Stimulated activated CD8-positive, alpha-beta memory T cell treated with anti-CD3 and anti-CD28 coated beads, Interleukin-4, amount 100 ng/mL, for 1 hour (primary cell): Measurements from ENCODE around the gene CC2D2B.
A peak's percentile ranks its signal among the peaks of the same experiment; 100 is the strongest.
"Not testable (repeated sequence)": the region's sequence is repeated elsewhere in the genome, so short reads cannot be mapped to it uniquely, and the experiment has no call there.

Experiments
- DNase-seq, 2 donors: peaks; one replicate each; pipeline ENCODE4 v3.0.0-alpha.2; 2020; ENCODE audit warnings: low read depth in 2 of 2, low spot score in 1 of 2

CC2D2B gene, protein sequence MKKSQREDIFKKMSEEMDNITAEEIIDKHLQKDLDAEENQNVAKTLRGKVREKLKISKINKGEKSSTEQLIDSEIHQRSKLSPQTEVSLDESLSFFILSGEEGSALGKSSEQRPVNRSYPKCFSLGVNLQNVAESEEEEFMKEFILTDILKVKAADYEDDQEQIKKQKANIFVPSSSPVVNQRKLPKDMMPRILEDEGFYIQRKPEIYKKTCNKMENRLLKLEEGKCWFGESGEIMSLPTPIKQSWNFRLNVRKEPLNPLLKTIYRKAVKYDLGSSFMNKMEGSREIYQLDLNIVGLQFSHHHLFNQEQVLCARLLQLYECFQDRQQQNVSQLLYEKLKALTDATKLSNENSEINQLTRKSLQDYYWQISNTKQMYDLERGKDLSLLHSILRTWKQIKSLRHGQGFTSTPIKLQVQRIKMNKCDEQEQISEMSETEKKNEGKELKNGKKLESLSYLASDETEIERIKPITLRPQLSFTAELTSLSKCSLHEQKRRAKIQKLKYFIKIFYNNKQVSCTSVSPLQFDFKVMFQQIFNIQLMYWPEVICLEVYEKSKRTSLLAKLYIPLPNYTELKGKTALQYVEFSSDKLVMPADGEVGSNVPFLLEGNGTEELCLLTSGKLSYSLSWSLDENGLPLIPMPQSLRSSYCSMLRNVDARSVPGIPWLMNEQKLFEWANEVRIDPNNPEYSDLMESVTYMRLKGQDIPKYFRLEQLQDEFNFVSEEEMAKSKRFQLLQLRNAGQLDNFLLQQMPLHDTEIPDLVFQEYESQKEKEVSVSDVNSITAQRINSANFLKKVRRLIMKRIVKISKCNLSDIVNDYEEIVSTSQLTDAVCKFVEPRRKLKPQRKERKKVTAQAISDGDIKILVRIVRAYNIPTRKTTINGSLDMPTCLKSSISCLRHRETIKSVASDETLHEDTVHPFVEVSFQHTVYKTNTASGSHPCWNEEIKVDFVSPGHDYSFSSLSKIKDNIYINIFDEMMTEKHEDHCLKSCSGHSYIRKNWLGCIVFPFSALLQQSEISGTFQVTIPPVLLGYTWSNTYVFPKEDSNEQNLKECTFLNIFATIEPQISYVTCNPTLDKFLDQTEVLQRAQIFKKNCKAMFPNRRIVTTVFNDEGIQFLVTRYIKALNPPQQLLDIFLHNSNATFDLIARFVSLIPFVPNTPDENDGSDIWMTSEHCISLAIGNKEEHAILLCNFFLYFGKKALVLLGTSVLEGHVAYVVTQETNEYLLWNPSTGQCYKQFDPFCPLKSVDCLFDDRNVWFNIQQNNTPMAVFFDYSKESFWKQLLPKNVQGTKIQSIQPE (N-terminal part only)

DNA sequence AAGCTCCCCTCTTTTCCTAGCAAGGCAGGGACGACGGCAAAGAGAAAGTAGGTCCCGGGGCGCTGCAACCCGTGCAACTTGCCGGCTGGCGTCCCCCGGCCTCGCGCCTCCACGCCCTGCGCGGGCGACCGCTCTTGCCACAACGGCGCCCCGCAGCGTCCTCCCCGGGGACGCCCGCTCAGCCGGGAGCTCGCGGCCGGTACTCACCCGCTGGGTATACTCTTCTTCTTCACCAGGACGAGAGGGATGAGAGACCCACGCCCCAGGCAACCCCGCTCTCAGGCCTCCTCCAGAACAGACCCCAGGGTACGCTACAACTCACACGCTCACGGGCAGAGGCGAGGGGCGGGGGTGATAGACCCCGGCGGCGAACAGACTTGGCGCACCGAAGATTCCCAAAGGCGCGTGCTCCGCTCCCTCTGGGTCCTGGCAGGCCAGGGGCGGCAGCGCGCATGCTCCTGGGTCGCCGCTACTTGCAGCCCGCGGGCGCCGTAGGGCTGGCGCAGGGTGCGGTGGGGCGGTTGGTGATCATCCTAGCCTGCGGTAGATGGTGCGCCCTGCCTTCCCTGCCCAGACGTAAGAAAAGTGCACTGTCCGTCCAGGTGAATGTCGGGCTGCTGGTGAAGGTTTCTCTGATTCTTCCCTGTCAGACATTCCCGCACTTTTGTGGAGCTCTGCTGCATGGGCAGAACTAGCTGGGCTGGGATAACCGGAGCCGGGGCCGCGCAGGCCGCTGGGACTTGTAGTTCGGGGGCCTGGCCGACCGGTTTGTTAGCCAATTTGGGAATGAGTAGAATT, at the start of gene CC2D2B:
Gene CC2D2B, plus strand, starts transcription at position 520 of the 798 bp plus-strand sequence. CDS start 3,349 bp downstream, outside the sequence.
- peak; percentile 10 to 33 for DNase-seq

DNA sequence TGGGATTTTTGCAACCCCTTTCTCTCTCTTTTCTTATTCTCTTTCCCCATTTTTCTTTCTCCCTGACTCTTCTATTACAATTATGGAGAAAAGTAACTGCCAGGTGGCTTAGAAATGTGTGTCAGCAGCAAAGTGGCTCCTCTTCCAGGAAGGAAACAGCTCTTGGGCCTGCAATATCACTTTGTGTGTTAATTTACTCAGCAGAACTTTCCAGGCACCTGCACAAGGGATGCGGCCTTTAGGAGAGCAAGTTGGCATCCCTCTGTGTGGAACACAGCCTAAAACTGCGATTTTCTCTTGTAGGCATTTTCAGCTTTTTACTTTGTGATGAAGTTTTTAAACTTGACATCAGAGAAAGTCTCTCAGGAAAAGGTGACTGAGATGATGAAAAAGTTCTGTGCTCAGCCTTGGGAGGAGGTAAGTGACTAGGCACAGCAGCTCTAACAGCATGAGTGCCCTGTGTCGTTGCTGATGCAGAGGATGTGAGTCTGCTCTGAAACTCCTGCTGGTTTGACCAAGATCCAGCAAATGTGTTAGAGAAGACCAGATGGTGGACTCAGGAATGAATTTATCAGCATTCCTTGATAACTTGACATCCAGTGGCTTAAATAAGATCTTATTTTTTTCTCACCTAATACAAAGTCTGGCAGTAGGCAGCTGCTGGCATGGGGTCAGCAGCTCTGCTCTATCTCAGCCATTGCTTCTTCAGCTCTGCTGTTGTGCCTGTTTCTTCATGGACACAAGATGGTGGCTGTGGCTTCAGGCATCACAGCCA, 47.4 kb upstream of the CC2D2B start:
- no peak for DNase-seq

DNA sequence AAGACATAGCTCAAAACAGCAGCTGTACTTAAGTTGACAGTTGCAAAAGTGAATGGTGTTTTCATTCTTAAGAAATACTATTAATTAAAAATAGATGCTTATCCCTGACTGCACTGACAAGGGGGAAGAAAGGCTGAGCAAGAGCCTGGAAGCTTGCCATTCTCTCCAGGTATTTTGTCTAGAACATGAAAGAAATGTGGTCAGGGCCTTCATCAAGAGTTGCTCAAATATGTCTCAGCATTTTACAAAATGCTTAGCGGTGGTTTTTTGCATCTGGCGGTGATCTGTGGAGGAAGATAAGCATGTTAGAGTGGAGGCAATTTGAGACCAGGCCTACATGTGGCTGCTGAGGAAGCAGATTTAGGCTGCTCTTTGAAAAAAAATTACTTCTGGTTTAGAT, 46.4 kb upstream of the CC2D2B start:
- no peak for DNase-seq

DNA sequence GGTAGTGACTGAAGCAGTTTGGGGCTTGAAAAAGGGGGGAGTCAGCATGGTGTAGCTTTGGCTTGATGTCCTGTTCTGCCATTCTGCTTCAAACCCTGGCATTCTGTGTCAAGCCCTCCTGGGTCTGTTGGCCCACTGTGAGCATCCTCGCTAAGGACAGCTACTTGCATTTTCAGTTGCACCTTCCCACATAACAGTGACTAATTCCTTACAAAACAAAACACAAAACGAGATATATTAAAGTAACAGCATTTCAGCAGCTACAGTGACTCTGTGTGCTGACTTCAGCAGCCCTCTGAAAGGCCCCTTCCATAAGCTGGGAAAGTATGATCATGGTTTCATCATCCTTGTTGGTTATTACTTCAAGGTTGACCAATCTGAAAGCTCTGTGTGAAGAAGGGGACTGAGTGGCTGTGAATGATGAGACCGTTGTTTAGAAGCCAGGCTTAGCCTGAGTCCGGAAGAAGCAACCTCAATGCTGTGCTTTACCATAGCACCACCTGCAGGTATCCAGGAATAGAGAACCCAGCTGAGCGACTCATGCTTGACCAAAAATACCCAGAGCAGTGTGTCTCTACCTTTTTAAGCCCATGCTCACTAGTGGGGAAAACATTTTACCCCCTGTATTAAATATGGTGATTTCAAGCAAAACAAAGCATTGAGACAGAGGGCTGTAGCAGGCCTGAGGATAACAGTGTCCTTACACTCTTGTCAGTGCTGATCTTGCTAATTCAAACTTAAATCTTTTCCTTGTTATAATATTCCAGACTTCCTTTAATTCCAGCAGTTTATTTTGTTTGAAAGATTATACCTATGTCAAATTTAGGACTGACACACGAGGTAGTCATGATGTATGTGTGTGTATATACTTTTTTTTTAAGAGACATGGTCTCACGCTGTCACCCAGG, 42.6 kb upstream of the CC2D2B start:
- DNase-seq, result peak in 1 of 2 donors; percentile 2

DNA sequence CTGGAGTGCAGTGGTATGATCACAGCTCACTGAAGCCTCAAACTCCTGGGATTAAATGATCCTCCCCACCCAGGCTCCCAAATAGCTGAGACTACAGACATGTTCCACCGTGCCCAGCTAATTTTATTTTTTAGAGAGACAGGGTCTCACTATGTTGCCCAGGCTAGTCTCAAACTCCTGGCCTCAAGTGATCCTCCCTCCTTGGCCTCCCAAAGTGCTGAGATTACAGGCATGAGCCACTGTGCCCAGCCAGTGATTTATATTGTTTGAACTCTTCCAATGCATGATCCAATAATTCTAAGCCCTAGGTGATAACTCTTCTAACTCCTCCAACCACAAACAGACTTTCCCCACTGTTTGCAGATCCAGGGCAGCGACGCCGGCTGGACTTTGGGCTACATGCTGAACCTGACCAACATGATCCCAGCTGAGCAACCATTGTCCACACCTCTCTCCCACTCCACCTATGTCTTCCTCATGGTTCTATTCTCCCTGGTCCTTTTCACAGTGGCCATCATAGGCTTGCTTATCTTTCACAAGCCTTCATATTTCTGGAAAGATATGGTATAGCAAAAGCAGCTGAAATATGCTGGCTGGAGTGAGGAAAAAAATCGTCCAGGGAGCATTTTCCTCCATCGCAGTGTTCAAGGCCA, 41.8 kb upstream of the CC2D2B start:
- DNase-seq, result no peak

DNA sequence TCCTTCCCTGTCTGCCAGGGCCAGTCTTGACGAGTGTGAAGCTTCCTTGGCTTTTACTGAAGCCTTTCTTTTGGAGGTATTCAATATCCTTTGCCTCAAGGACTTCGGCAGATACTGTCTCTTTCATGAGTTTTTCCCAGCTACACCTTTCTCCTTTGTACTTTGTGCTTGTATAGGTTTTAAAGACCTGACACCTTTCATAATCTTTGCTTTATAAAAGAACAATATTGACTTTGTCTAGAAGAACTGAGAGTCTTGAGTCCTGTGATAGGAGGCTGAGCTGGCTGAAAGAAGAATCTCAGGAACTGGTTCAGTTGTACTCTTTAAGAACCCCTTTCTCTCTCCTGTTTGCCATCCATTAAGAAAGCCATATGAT, 41.3 kb upstream of the CC2D2B start:
- no peak for DNase-seq

DNA sequence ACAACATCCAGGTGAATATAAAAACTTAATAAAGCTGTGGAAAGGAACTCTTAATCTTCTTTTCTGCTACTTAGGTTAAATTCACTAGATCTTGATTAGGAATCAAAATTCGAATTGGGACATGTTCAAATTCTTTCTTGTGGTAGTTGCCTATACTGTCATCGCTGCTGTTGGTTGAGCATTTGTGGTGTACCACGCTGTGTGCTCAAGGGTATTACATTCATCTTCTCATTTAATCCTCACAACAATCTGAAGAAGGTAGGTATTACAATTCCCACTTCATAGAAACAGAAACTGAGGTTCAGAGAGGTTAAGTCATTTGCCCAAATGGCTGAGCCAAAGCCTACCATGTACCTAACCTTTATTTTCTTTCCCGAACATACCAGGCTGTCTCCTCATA, 39.9 kb upstream of the CC2D2B start:
- no peak for DNase-seq

DNA sequence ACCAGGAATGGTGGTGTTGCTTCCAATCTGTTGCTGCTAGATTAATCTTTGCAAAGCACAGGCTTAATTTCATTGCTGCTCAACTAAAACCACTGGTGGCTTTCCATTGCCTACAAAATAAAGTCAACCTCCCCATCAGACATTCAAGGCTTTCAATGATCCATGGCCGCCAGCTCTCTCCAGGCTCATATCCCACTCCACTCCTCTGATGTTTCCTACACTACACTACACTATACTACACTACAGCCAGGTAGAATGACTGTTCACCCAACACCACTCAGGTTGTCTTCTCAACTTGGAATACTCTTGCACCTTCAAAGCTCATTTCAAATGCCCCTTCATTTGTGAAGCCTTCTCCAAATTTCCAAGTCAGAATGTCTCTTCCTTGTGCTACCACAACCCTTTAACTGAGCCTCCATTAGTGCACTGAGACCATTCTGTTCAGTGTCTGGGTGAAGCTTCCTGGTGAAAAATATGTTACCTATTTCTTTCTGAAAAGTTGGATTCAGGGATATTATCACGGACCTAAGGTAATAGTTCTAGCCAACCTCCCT, 35.5 kb upstream of the CC2D2B start:
- no peak for DNase-seq

DNA sequence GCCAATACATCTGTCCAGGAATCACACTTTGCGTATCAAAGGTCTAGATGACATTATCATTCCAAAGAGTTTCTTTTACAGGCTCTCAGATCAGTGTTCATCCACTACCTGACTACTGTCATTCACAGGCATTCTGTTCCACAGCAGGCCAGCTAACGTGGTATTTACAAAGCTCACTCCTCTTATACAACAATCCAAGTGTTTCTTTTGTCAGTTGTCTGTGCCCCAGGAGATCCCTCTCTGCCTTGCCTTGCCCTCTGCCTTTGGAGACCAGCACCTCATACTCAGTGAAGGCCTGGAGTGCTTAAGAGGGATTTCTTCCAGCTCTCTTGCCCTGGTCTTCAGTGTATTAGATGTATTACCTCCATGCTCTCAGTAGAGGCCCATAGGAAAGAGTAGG, 34.6 kb upstream of the CC2D2B start:
- DNase-seq, result no peak

DNA sequence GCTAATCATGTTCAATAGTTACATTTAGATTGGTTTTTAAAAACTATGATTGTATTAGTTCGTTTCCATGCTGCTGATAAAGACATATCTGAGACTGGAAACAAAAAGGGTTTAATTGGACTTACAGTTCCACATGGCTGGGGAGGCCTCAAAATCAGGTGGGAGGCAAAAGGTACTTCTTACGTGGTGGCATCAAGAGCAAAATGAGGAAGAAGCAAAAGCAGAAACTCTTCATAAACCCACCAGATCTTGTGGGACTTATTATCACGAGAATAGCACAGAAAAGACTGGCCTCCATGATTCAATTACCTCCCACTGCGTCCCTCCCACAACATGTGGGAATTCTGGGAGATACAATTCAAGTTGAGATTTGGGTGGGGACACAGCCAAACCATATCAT, 34.1 kb upstream of the CC2D2B start:
- DNase-seq, result no peak

DNA sequence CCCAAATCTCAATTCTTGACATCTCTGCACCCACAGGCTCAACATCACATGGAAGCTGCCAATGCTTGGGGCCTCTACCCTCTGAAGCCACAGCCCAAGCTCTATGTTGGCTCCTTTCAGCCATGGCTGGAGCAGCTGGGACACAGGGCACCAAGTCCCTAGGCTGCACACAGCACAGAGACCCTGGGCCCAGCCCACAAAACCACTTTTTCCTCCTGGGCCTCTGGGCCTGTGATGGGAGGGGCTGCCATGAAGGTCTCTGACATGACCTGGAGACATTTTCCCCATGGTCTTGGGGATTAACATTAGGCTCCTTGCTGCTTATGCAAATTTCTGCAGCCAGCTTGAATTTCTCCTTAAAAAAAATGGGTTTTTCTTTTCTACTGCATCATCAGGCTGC, 33.0 kb upstream of the CC2D2B start:
- not testable (repeated sequence) for DNase-seq

DNA sequence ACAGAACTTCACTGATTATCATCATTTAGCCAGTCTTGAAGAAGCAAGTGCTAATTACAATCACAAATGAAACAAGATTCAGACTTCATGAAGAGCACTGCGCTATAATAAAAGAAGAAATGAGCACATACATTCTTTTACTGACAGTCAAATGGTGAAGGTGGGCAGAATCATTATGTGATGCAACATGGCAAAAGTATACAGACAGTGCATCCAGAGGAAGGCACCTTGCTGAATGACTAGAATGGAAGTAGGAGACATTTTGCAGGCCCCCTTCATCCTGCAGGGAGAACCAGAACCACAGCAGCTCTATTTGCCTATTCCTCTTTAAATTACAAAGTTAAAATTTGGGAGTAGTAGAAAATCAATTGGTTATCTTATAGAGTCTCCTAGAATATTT, 31.0 kb upstream of the CC2D2B start:
- DNase-seq, result no peak

DNA sequence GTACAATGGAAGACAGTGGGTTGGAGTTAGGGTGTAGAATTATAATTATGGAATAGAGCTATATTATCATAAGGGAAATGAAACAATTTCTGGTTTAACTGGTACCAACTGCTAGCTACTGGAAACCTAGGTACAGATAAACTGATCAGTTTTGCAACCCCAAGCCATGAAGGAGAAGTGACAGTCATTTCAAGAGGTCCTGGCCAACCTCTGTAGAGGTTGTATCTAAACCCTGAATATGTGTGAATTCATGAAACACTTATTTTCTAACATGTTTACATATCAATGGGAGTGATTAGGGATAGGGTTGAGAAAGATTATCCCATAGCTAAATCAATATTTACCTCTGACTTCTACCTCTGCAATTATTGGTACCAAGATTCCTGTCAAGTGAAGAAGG, 29.9 kb upstream of the CC2D2B start:
- no peak for DNase-seq

DNA sequence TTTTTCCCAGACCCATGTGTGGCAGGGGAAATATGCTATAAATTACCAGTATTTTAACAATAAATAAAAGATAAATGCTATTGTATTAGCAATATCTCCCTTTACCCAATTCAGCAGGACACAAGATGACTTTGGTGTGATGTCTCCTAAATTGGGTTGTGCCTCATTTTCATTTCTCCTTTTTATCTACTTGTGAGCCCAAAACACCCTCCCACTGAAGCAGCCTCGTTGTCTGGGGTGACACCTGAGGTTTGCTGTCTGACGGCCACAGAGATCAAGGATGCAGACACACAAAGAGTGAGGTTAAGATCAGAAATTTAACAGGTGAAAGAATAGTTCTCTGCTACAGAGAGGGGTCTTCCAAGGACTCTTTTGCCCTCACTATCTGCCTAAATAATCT, 27.1 kb upstream of the CC2D2B start:
- no peak for DNase-seq

DNA sequence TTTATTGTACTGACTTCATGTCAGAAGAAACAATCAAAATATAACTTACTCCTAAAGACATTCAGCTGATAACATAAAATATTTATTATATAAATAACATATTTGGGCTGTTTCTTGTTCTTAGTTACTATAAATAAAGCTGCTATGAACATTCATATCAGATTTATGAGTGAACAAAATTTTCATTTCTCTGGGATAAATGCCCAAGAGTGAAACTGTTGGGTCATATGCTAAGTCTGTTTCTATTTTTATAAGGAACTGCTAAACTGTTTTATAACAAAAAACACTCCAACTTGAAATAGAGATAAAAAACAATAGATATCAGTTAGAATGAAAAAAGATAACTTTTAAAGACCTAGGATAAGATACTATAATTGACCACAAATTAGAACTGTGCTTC, 26.5 kb upstream of the CC2D2B start:
- no peak for DNase-seq

DNA sequence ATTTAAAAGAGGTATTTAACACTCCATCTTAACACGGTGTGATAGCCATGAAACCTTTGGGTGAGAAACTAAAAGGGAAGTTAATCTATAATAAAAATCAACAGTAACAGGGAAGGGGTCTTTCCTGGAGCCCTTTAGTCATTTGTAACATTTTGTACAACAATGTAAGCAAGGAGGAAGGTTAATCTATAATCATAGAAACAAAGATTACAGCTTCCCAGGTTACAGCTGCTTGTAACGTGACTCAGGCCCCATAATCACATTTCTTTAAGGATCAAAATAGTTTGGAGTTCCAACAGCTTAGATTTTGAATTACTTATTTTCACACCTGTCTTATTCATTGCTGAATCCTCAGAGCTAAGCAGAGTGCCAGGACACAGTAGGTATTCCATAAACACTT, 17.9 kb upstream of the CC2D2B start:
- no peak for DNase-seq

DNA sequence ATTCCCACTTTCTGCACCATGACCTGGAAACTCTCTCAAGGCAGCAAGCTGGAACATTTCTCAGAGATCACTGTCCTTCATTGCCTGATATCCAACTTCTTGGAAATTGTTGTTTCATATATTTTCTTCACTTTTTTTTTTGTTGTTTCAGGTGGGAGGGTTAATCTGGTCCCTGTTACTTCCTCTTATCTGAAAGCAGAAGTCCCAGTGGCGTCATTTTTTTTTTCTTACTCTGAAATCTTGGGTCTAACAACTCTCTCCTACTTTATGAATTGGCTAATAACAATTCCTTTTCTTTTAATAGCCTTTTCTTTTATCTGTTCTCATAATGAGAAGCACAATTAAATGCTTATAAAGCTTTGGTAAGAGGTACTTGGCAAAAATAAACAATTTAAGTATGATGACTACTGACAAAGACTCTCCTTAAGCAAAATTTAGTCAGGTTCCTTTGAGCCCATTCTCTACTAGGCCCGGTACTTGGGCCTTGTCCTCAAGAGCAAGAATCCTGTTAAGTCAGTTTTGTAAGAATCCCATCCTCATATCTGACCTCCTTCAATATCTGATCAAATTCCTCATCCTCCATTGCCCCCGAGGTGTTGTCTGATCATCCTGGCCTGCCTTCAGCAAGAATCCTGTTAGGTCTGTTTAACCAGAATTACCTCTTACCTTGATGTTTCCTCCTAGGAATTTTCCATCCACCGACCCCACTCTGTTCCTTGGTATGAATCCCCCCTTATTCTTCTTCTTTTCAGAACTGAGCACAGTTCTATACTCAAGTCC, 11.5 kb upstream of the CC2D2B start:
- no peak for DNase-seq
